ENCODE measurements around the gene GDPD4. TPM values are rescaled to one million over a fixed set of nuclear protein-coding genes. Genes with fewer than 3 reads are reported as not detected.

Gene GDPD4
- total RNA-seq, 2 donors from 2014 or later, result not detected

- H3K27me3 Mint-ChIP-seq (ENCODE audit: insufficient read depth), result no peaks in the 10 kb centered on the region
- DNase-seq, result no peak
- no peak overlapping the region for H3K4me3 Mint-ChIP-seq
- H3K4me1 Mint-ChIP-seq, result peaks cover 57% of the 10 kb centered on the region
- H3K4me1 ChIP-seq (ENCODE audit: control insufficient read depth, insufficient read depth, low read length), result peaks cover 19% of the 10 kb centered on the region
- no peak overlapping the region for H3K27ac Mint-ChIP-seq
- H3K27me3 ChIP-seq (ENCODE audit: control insufficient read depth, insufficient read depth, low read length, poor library complexity, severe bottlenecking), result no peaks in the 10 kb centered on the region
- H3K36me3 Mint-ChIP-seq (ENCODE audit: low read depth), result no peaks in the 10 kb centered on the region
- TF ChIP-seq CTCF (conservative IDR thresholded peaks at IDR 0.05), result no peak
- no peak overlapping the region for H3K9ac ChIP-seq (ENCODE audit: extremely low read depth, low read length, poor library complexity, severe bottlenecking)
- H3K9me3 ChIP-seq (ENCODE audit: control insufficient read depth, low read length), result no peaks in the 10 kb centered on the region
- 87 to 91% methylated on average over 9 to 16 of the region's 16 CpGs for WGBS, 2 experiments (ENCODE audit: insufficient coverage in 1 of 2, insufficient read length in 1 of 2)
- no peak overlapping the region for H3K27ac ChIP-seq (ENCODE audit: low read depth, low read length)
- no peaks in the 10 kb centered on the region for H3K36me3 ChIP-seq (ENCODE audit: control insufficient read depth, insufficient read depth, low read length)
- H3K9me3 Mint-ChIP-seq, result no peaks in the 10 kb centered on the region
- no peak overlapping the region for H3K4me3 ChIP-seq (ENCODE audit: low read length)
Observed at GRCh38 chr11:77172666-77172982, 128.9 kb downstream of the GDPD4 start.

- TF ChIP-seq CTCF (conservative IDR thresholded peaks at IDR 0.05), result peak; percentile 28
- peaks cover 19% of the 10 kb centered on the region for H3K4me1 ChIP-seq (ENCODE audit: control insufficient read depth, insufficient read depth, low read length)
- peak; percentile 96 for DNase-seq
- Mint-ChIP-seq H3K27ac (peak overlapping the region; percentile 77), H3K36me3 (ENCODE audit: low read depth) (no peaks in the 10 kb centered on the region), H3K27me3 (ENCODE audit: insufficient read depth) (no peaks in the 10 kb centered on the region), H3K9me3 (no peaks in the 10 kb centered on the region), H3K4me3 (peak overlapping the region; percentile 28), H3K4me1 (peaks cover 57% of the 10 kb centered on the region)
- WGBS, 2 experiments (ENCODE audit: insufficient coverage in 1 of 2, insufficient read length in 1 of 2), result 10 to 37% methylated on average over 9 to 20 of the region's 20 CpGs
- H3K9ac ChIP-seq (ENCODE audit: extremely low read depth, low read length, poor library complexity, severe bottlenecking), result no peak overlapping the region
- no peak overlapping the region for H3K27ac ChIP-seq (ENCODE audit: low read depth, low read length)
- no peaks in the 10 kb centered on the region for H3K36me3 ChIP-seq (ENCODE audit: control insufficient read depth, insufficient read depth, low read length)
- no peaks in the 10 kb centered on the region for H3K27me3 ChIP-seq (ENCODE audit: control insufficient read depth, insufficient read depth, low read length, poor library complexity, severe bottlenecking)
- H3K9me3 ChIP-seq (ENCODE audit: control insufficient read depth, low read length), result no peaks in the 10 kb centered on the region
- H3K4me3 ChIP-seq (ENCODE audit: low read length), result peak overlapping the region; percentile 48
Observed at GRCh38 chr11:77171885-77172665, 129.4 kb downstream of the GDPD4 start.

GRCh38 chr11:77171254-77171653, 130.2 kb downstream of the GDPD4 start:
- no peaks in the 10 kb centered on the region for H3K9me3 Mint-ChIP-seq
- H3K36me3 Mint-ChIP-seq (ENCODE audit: low read depth), result no peaks in the 10 kb centered on the region
- Histone ChIP-seq H3K4me3 (ENCODE audit: low read length) (peak overlapping the region; percentile 48), H3K27ac (ENCODE audit: low read depth, low read length) (no peak overlapping the region), H3K27me3 (ENCODE audit: control insufficient read depth, insufficient read depth, low read length, poor library complexity, severe bottlenecking) (no peaks in the 10 kb centered on the region), H3K9me3 (ENCODE audit: control insufficient read depth, low read length) (no peaks in the 10 kb centered on the region), H3K4me1 (ENCODE audit: control insufficient read depth, insufficient read depth, low read length) (peaks cover 19% of the 10 kb centered on the region), H3K36me3 (ENCODE audit: control insufficient read depth, insufficient read depth, low read length) (no peaks in the 10 kb centered on the region), H3K9ac (ENCODE audit: extremely low read depth, low read length, poor library complexity, severe bottlenecking) (no peak overlapping the region)
- peaks cover 53% of the 10 kb centered on the region for H3K4me1 Mint-ChIP-seq
- H3K27ac Mint-ChIP-seq, result peak overlapping the region; percentile 77
- no peak for DNase-seq
- H3K27me3 Mint-ChIP-seq (ENCODE audit: insufficient read depth), result no peaks in the 10 kb centered on the region
- H3K4me3 Mint-ChIP-seq, result peak overlapping the region; percentile 28
- TF ChIP-seq CTCF (conservative IDR thresholded peaks at IDR 0.05), result no peak
- WGBS, 2 experiments (ENCODE audit: insufficient coverage in 1 of 2, insufficient read length in 1 of 2), result 94 to 98% methylated on average over 8 of the region's 8 CpGs
